ENCODE data around the gene PRDM15.

GRCh38 chr21:41819236-41819855 is 59.8 kb downstream of the PRDM15 start:
- TF ChIP-seq CTCF (conservative IDR thresholded peaks at IDR 0.05; ENCODE audit: low read depth, low read length) = no peak
- no peak for TF ChIP-seq EZH2 (IDR thresholded peaks at IDR 0.05; ENCODE audit: borderline replicate concordance, low read depth, low read length, poor library complexity, severe bottlenecking)

Measured in A673 (cell line).